GM12874 (cell line): ENCODE measurements around the gene PEPD.

ENCODE experiments used
- TF ChIP-seq, protein P1 (sequence below): IDR thresholded peaks from 2 replicates; pipeline ENCODE4 v1.5.1; 2011; ENCODE audit warnings: low read depth, mild to moderate bottlenecking, control low read depth, low read length, moderate library complexity; ENCODE audit not compliant: insufficient read depth

The PEPD gene

DNA sequence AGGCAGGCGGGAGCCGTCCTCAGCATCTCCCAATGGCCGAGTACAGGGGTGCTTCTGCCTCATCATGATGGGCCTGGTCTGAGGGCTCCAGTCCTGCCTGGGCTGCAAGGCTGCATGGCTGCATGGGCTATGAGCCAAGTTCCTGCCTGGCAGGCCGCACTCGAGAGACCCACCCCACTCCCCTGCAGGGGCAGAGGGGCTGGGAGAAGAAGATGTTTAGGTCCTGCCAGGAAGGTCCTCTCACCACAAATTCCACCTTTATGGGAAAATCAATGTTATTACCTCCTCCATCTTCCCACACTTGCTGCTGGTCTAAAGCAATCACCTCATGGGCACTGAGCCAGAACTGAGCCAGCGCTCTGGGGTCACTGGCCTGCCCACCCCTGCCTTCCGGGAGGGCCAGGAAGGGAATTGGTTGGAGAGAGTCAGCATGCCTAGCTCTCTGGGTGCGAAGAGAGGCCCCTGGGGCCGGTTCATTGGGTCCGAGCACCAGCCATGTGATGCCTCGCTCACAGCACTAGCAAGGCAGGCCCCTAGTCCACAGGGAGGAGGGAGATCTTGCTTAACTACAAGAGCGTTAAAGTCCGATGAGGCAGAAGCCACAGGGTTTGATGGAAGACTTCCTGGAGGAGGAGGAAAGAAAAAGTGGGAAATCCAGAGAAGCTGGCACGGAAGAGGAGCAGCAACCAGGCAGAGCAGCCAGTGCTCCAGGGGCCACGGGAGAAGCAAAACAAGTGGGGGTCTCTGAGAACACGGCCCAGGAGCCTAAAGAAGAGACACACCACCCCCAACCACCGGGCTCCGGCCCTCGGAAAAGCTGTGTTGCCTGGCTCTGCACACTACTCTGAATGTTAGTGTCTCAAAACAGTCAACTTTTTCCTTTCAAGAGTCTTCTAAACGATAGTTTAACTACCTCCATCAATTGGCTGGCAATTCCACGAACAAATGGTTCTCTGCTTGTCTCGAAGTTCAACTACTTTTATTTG lies 84.9 kb downstream of the PEPD start:
- TF ChIP-seq, protein P1, sequence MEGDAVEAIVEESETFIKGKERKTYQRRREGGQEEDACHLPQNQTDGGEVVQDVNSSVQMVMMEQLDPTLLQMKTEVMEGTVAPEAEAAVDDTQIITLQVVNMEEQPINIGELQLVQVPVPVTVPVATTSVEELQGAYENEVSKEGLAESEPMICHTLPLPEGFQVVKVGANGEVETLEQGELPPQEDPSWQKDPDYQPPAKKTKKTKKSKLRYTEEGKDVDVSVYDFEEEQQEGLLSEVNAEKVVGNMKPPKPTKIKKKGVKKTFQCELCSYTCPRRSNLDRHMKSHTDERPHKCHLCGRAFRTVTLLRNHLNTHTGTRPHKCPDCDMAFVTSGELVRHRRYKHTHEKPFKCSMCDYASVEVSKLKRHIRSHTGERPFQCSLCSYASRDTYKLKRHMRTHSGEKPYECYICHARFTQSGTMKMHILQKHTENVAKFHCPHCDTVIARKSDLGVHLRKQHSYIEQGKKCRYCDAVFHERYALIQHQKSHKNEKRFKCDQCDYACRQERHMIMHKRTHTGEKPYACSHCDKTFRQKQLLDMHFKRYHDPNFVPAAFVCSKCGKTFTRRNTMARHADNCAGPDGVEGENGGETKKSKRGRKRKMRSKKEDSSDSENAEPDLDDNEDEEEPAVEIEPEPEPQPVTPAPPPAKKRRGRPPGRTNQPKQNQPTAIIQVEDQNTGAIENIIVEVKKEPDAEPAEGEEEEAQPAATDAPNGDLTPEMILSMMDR = no peak

DNA sequence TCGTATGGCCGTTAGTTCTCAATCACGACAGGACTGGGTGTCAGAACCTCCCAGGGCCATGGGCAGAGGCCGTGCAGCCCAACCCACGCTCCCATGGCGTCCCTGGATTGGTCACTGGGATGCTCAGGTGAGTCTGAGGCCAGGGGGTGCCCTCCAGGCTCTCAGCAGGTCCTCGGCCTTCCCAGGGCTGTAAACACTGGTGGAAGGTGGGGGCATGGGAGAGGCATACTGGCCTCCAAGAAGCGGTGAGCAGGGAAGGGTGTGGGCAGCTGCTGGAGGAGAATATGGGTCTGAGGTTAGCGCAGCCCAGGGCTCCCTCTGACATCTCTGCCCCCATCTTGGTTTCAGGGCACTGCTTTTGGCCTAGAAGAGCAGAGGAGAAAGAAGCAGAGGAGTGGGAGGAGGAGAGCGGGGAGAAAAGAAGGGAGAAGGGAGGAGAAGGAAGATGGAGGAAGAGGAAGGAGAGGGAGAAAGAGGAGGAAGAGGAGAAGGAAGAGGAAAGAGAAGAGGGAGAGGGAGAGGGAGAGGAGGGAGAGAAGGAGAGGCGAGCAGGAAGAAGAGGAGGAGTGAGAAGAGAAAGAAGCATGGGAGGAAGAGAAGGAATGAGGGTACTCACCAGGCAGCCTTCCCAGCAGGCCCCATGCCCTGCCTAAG lies 85.8 kb downstream of the PEPD start:
- TF ChIP-seq, protein P1 = no peak

DNA sequence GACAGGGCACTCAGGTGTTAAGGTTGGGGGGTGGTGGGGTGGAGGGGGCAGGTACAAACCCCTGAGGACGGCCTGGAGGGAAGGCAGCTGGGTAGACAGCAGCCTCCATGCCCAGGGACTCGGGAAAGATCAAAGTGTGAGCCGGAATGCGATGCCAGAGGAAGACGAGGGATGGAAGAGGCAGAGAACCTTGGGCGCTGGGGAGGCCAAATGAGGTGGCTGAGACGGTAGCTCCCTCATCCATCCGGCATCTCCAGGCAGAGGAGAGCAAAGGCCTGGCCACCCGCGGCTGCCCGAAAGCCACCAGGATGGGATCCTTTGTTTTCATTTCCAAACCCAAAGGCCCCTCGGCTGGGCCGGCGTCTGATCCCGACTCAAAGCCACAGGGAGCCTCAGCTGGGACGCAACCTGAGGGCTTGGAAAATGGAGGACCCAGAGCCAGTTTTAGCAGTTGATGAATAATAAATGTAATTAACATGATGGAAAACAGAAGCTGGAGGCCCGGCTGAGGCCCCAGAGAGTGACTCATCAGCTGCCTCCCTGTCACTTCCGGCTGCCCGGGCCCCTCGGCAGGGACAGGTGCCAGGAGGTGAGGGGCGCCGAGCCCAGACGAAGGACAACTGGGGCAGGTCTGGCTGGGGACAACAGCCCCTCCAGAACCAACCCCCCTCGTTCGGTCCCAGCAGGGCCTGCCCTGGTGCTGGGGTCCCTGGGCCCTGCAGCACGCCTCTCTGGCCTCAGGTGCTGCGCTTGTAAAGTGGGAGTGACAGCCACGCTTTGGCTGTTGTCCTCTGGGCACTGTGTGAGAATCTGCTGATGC lies 86.5 kb downstream of the PEPD start:
- TF ChIP-seq, protein P1 = no peak

DNA sequence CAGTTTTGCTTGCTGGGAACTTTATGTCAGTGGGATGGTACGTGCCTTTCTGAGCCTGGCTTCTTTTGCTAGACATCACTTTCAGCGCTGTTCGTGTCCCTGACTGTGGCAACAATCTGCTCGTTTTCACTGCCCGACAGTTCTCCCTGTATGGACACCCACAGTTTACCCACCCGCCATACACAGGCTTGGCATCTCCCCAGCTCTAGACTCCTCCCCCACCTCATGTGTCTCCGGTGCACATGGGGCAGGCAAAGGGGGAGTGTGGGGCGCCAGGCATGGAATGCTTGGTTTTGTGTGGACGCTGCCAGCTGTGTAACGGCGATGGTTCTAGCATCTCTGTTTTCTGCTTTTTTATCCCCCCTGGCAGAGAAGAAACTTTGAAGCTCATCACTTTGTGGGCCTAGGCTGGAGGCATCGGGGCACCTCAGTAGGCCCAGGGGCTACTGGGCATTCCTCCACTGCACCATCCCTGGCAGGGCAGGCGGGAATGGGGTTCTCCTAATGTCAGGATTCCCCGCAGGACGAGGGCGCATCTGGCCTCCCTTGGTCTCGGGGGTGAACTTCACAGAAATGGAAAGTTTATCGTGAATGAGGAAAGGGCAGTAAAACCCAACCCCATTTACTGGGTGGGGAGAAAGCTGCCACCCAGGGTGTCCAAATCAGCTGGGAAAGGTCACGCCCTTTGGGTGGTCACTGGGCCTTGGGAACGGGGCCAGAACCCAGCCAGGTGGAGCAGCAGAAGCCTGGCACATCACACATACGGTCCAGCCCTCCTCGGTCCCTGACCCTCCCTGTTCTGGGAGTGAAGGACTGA lies 87.3 kb downstream of the PEPD start:
- TF ChIP-seq, protein P1 = no peak

DNA sequence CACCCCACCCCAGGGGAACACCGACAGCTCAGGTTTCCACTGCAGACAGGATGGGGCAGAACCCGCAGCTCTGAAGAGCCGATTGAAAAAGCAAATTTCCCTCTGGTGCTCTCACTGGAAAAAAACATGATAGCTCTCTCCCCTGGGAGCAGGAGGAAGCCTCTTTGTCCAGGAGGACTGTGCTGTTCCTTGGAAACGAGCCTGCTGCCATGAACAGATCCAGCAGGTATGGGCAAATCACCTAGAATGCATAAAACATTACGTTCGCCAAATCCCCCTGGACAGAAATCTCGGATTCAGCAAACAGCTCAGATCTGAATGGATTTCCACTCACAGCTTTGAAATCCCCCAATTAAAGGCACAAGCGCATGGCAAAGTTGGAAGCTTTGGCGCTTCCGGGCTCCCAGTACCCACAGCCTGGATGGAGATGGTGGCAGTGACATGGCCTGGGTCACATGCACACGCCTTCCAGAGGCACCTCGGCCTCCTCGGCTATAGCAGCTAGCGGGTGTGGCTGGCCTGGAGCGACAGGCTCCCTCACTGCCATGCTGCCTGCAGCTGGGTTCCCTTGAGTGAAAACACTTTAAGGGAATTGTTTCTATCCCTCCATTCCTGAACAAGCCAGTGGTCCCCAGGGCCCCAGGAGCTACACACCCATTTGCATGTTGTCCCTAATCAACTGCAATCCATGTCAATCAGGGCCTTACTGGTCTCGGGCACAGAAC lies 89.0 kb downstream of the PEPD start:
- TF ChIP-seq, protein P1 = no peak

DNA sequence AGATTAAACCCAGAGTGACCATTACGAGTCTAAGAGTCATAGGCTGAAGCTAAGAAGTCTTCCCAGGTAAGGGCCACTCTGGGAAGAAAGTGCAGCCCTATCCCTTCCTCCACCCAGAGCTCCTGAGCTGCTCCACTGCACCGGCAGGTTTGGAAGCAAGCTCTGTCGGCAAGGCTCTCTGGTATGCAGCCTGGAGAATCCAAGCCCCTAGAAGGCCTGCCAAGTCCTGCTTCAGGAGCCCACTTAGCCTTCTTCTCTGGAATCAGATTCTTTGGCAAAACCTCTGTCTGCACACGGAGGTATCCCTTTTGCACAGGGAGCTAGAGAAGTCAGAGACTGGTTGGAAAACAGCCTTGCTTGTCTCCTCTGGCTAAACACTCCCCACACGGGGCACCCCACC lies 89.6 kb downstream of the PEPD start:
- TF ChIP-seq, protein P1 = no peak
